ENCODE data around the gene KCNK10. TPM values are rescaled to one million over a fixed set of nuclear protein-coding genes. Genes with fewer than 3 reads are reported as not detected.

KCNK10 gene
- total and polyA plus RNA-seq, 2 of the 8 experiments (the other 6 are each of a cell fraction or from before 2014, with no cell fraction given), result 0.45 to 0.63 TPM

DNA sequence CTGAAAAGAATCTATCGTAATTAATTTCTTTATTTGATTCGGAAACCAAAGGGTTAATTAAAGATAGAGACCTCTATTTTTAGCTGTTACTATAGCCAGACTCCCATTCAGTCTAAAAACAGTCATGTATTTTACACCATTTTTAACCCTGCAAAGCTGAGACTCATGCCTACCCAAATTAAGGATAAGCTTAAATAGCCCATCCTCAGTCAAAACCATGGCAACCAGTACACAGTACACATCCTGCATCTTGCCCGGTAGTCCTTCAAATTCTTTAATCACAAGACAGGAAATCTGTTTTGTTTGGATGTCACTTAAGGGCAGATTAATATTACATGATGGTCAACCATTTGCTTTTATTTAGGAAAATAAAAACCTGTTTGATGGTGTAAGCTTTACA is 25.5 kb upstream of the KCNK10 start (continued):
- TF ChIP-seq, protein P1, sequence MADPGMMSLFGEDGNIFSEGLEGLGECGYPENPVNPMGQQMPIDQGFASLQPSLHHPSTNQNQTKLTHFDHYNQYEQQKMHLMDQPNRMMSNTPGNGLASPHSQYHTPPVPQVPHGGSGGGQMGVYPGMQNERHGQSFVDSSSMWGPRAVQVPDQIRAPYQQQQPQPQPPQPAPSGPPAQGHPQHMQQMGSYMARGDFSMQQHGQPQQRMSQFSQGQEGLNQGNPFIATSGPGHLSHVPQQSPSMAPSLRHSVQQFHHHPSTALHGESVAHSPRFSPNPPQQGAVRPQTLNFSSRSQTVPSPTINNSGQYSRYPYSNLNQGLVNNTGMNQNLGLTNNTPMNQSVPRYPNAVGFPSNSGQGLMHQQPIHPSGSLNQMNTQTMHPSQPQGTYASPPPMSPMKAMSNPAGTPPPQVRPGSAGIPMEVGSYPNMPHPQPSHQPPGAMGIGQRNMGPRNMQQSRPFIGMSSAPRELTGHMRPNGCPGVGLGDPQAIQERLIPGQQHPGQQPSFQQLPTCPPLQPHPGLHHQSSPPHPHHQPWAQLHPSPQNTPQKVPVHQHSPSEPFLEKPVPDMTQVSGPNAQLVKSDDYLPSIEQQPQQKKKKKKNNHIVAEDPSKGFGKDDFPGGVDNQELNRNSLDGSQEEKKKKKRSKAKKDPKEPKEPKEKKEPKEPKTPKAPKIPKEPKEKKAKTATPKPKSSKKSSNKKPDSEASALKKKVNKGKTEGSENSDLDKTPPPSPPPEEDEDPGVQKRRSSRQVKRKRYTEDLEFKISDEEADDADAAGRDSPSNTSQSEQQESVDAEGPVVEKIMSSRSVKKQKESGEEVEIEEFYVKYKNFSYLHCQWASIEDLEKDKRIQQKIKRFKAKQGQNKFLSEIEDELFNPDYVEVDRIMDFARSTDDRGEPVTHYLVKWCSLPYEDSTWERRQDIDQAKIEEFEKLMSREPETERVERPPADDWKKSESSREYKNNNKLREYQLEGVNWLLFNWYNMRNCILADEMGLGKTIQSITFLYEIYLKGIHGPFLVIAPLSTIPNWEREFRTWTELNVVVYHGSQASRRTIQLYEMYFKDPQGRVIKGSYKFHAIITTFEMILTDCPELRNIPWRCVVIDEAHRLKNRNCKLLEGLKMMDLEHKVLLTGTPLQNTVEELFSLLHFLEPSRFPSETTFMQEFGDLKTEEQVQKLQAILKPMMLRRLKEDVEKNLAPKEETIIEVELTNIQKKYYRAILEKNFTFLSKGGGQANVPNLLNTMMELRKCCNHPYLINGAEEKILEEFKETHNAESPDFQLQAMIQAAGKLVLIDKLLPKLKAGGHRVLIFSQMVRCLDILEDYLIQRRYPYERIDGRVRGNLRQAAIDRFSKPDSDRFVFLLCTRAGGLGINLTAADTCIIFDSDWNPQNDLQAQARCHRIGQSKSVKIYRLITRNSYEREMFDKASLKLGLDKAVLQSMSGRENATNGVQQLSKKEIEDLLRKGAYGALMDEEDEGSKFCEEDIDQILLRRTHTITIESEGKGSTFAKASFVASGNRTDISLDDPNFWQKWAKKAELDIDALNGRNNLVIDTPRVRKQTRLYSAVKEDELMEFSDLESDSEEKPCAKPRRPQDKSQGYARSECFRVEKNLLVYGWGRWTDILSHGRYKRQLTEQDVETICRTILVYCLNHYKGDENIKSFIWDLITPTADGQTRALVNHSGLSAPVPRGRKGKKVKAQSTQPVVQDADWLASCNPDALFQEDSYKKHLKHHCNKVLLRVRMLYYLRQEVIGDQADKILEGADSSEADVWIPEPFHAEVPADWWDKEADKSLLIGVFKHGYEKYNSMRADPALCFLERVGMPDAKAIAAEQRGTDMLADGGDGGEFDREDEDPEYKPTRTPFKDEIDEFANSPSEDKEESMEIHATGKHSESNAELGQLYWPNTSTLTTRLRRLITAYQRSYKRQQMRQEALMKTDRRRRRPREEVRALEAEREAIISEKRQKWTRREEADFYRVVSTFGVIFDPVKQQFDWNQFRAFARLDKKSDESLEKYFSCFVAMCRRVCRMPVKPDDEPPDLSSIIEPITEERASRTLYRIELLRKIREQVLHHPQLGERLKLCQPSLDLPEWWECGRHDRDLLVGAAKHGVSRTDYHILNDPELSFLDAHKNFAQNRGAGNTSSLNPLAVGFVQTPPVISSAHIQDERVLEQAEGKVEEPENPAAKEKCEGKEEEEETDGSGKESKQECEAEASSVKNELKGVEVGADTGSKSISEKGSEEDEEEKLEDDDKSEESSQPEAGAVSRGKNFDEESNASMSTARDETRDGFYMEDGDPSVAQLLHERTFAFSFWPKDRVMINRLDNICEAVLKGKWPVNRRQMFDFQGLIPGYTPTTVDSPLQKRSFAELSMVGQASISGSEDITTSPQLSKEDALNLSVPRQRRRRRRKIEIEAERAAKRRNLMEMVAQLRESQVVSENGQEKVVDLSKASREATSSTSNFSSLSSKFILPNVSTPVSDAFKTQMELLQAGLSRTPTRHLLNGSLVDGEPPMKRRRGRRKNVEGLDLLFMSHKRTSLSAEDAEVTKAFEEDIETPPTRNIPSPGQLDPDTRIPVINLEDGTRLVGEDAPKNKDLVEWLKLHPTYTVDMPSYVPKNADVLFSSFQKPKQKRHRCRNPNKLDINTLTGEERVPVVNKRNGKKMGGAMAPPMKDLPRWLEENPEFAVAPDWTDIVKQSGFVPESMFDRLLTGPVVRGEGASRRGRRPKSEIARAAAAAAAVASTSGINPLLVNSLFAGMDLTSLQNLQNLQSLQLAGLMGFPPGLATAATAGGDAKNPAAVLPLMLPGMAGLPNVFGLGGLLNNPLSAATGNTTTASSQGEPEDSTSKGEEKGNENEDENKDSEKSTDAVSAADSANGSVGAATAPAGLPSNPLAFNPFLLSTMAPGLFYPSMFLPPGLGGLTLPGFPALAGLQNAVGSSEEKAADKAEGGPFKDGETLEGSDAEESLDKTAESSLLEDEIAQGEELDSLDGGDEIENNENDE (IDR thresholded peaks at IDR 0.05; ENCODE audit: insufficient replicate concordance, low read length), result no peak
- no peak for TF ChIP-seq CBX5 (IDR thresholded peaks at IDR 0.05; ENCODE audit: low read depth, low read length)
- TF ChIP-seq, protein P2, sequence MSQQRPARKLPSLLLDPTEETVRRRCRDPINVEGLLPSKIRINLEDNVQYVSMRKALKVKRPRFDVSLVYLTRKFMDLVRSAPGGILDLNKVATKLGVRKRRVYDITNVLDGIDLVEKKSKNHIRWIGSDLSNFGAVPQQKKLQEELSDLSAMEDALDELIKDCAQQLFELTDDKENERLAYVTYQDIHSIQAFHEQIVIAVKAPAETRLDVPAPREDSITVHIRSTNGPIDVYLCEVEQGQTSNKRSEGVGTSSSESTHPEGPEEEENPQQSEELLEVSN (IDR thresholded peaks at IDR 0.05), result no peak
- no peak for TF ChIP-seq FOSL1 (IDR thresholded peaks at IDR 0.05; ENCODE audit: insufficient read depth, low read depth, low read length)
- TF ChIP-seq SP4 (IDR thresholded peaks at IDR 0.05; ENCODE audit: low read length), result no peak
- TF ChIP-seq KDM1A (IDR thresholded peaks at IDR 0.05; ENCODE audit: borderline replicate concordance, low read length), result no peak
- no peak for TF ChIP-seq NRF1 (IDR thresholded peaks at IDR 0.05; ENCODE audit: low read depth, low read length)
- TF ChIP-seq, protein P3, sequence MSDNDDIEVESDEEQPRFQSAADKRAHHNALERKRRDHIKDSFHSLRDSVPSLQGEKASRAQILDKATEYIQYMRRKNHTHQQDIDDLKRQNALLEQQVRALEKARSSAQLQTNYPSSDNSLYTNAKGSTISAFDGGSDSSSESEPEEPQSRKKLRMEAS (IDR thresholded peaks at IDR 0.05), result no peak
- TF ChIP-seq, protein P4, sequence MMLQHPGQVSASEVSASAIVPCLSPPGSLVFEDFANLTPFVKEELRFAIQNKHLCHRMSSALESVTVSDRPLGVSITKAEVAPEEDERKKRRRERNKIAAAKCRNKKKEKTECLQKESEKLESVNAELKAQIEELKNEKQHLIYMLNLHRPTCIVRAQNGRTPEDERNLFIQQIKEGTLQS (IDR thresholded peaks at IDR 0.05; ENCODE audit: insufficient read depth, low read depth, low read length), result no peak

Data from H1 (cell line).